Type B pancreatic cell (in vitro differentiated cells): ENCODE data around the gene CCDC86. TPM values are rescaled to one million over a fixed set of nuclear protein-coding genes. Genes with fewer than 3 reads are reported as not detected.

Experiments used
- DNase-seq: peaks from one replicate; pipeline ENCODE4 v3.0.0; 2021; ENCODE audit warnings: mixed read lengths; ENCODE audit not compliant: unreplicated experiment; ENCODE audit errors: extremely low spot score
- H3K27ac Mint-ChIP-seq: 2 replicates; pipeline ENCODE4 v1.8.0; 2021; ENCODE audit warnings: mild to moderate bottlenecking, mixed read lengths
- H3K27me3 Mint-ChIP-seq: 2 replicates; pipeline ENCODE4 v1.8.0; 2021; ENCODE audit warnings: mixed read lengths
- H3K36me3 Mint-ChIP-seq: 2 replicates; pipeline ENCODE4 v1.8.0; 2021; ENCODE audit warnings: mixed read lengths
- H3K4me1 Mint-ChIP-seq: one replicate; pipeline ENCODE4 v1.8.0; 2021; ENCODE audit warnings: mixed read lengths; ENCODE audit not compliant: unreplicated experiment
- H3K4me3 Mint-ChIP-seq: 2 replicates; pipeline ENCODE4 v1.8.0; 2021; ENCODE audit warnings: mild to moderate bottlenecking, mixed read lengths
- H3K9me3 Mint-ChIP-seq: 2 replicates; pipeline ENCODE4 v1.8.0; 2021; ENCODE audit warnings: mixed read lengths
- total RNA-seq: library from RNA; stranded (reverse); gene quantifications from 2 replicates; pipeline ENCODE4 v1.2.1, GENCODE V29; 2021; ENCODE audit warnings: low replicate concordance
- TF ChIP-seq, protein P1 (sequence below): fragments of 200-600 bp; sonication (generic); conservative IDR thresholded peaks from 2 replicates; pipeline ENCODE4 v1.5.0; 2021; ENCODE audit warnings: antibody characterized with exemption, mild to moderate bottlenecking

The CCDC86 gene
- total RNA-seq, 1 donor from 2014 or later: 31.1 TPM

DNA sequence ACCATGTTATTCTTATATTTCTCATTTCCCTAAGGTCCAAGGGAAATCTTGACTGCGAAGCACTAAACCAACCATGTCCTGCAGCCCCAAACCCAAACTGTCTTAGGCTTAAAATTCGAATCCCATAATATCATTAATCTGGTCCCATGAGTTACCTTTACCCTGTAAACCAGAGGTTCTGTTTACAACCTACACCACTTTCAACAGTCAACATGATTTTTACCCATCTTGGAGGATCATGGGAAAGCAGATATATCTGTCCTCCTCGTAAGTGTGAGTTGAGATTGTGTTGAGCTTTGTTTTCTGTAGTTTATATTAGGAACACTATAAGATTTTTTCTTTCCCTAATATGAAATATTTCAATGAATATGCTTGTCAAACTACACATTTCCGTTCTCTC, 58.1 kb downstream of the CCDC86 start:
- Mint-ChIP-seq H3K36me3 (peaks cover 10% of the 10 kb centered on the region), H3K9me3 (no peaks in the 10 kb centered on the region), H3K27ac (no peak overlapping the region), H3K4me1 (peaks cover 9% of the 10 kb centered on the region), H3K27me3 (no peaks in the 10 kb centered on the region), H3K4me3 (no peak overlapping the region)
- DNase-seq: no peak
- TF ChIP-seq, protein P1, sequence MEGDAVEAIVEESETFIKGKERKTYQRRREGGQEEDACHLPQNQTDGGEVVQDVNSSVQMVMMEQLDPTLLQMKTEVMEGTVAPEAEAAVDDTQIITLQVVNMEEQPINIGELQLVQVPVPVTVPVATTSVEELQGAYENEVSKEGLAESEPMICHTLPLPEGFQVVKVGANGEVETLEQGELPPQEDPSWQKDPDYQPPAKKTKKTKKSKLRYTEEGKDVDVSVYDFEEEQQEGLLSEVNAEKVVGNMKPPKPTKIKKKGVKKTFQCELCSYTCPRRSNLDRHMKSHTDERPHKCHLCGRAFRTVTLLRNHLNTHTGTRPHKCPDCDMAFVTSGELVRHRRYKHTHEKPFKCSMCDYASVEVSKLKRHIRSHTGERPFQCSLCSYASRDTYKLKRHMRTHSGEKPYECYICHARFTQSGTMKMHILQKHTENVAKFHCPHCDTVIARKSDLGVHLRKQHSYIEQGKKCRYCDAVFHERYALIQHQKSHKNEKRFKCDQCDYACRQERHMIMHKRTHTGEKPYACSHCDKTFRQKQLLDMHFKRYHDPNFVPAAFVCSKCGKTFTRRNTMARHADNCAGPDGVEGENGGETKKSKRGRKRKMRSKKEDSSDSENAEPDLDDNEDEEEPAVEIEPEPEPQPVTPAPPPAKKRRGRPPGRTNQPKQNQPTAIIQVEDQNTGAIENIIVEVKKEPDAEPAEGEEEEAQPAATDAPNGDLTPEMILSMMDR: no peak

Other genes starting within 250 kb of the CCDC86 start
- gene MS4A8, start 142.5 kb upstream of the CCDC86 start, total RNA-seq: 2.7 and 2.8 TPM in 2 replicates
- gene MS4A18, start 117.4 kb upstream of the CCDC86 start, total RNA-seq: 0.75 and 3.5 TPM in 2 replicates
- gene MS4A15, start 85.2 kb upstream of the CCDC86 start, total RNA-seq: 0.27 TPM in 1 of 2 replicates, not detected in the other
- not detected in 2 replicates for gene MS4A10, start 56.8 kb upstream of the CCDC86 start, total RNA-seq
- gene PTGDR2, start 13.8 kb downstream of the CCDC86 start, total RNA-seq: 2.6 and 7.9 TPM in 2 replicates
- gene ZP1, start 25.4 kb downstream of the CCDC86 start, total RNA-seq: not detected in 2 replicates
- gene PRPF19, start 64.5 kb downstream of the CCDC86 start, total RNA-seq: 105 and 120 TPM in 2 replicates
- gene TMEM109, start 72.0 kb downstream of the CCDC86 start, total RNA-seq: 83.0 and 97.5 TPM in 2 replicates
- gene TMEM132A, start 82.3 kb downstream of the CCDC86 start, total RNA-seq: 162 and 218 TPM in 2 replicates
- 2.3 and 3.5 TPM in 2 replicates for gene SLC15A3, start 110.1 kb downstream of the CCDC86 start, total RNA-seq
- 0.70 and 1.1 TPM in 2 replicates for gene CD6, start 129.6 kb downstream of the CCDC86 start, total RNA-seq